A549 (cell line): ENCODE results near the gene ZC3H18. TPM values are rescaled to one million over a fixed set of nuclear protein-coding genes. Genes with fewer than 3 reads are reported as not detected.

ENCODE experiments used
- ATAC-seq, 2 experiments: fragments of 200-7000 bp in 1 of 2; fragments of >200 bp in 1 of 2; cut with Nextera tagmentation in 1 of 2; cut with Tn5 transposase in 1 of 2; 3 replicates each; pipeline versions ENCODE4 v1.8.0 to v1.9.1; 2018 to 2020; ENCODE audit warnings: mild to moderate bottlenecking in 1 of 2, moderate library complexity in 1 of 2
- CTCF ChIA-PET: fragments of 300-600 bp; sonication (Branson Sonifier 250); formaldehyde crosslinking; extraction: SDS; loops from one replicate; lab custom pipeline; 2021; ENCODE audit warnings: antibody characterized with exemption, inconsistent platforms; lab: Yijun Ruan, JAX
- POLR2A ChIA-PET: fragments of 350-600 bp; formaldehyde crosslinking; extraction: SDS; loops from one replicate; lab custom pipeline; 2021; ENCODE audit warnings: antibody characterized with exemption, inconsistent platforms; lab: Yijun Ruan, JAX
- DNase-seq, 2 experiments: peaks; one replicate each; pipeline versions ENCODE4 v3.0.0 to v3.0.0-alpha.2; 2011 to 2016; ENCODE audit warnings: low read depth in 1 of 2, low spot score in 1 of 2
- FAIRE-seq: peaks from 2 replicates; lab custom pipeline; 2011; peaks lifted over from hg19 to GRCh38; lab: Jason Lieb, UNC
- H3K27ac ChIP-seq, 2 experiments: fragments of >200 bp; sonication (Bioruptor Twin); formaldehyde crosslinking; 3 replicates each; pipeline ENCODE4 v1.5.1; 2016 to 2017
- H3K4me1 ChIP-seq: fragments of >200 bp; sonication (Bioruptor Twin); formaldehyde crosslinking; 3 replicates; pipeline ENCODE4 v1.6.1; 2016
- H3K4me2 ChIP-seq: fragments of >200 bp; sonication (Bioruptor Twin); formaldehyde crosslinking; 3 replicates; pipeline ENCODE4 v1.6.1; 2016
- H3K4me3 ChIP-seq: fragments of >200 bp; sonication (Bioruptor Twin); formaldehyde crosslinking; 3 replicates; pipeline ENCODE4 v1.5.1; 2016
- H3K9me3 ChIP-seq: fragments of >200 bp; sonication (Bioruptor Twin); formaldehyde crosslinking; 3 replicates; pipeline ENCODE4 v1.6.1; 2016
- CEBPB ChIP-seq, 2 experiments: fragments of >200 bp in 1 of 2; sonication (Bioruptor Twin) in 1 of 2; formaldehyde crosslinking in 1 of 2; IDR thresholded peaks; 2 replicates each; pipeline ENCODE4 v1.6.1; 2012 to 2016
- EHMT2 ChIP-seq: fragments of 200-600 bp; sonication (generic); IDR thresholded peaks from 2 replicates; pipeline ENCODE4 v1.6.1; 2016; ENCODE audit warnings: antibody characterized with exemption, low read depth, mild to moderate bottlenecking, moderate library complexity
- HDAC2 ChIP-seq: fragments of 200-600 bp; sonication (generic); IDR thresholded peaks from 2 replicates; pipeline ENCODE4 v1.6.1; 2016
- HOXB13 ChIP-seq: fragments of 250-450 bp; sonication (Bioruptor Pico); IDR thresholded peaks from 2 replicates; pipeline ENCODE4 v1.5.0; 2020; ENCODE audit warnings: low read depth, mild to moderate bottlenecking, moderate library complexity
- HOXB5 ChIP-seq: fragments of 250-450 bp; sonication (Bioruptor Pico); IDR thresholded peaks from 2 replicates; pipeline ENCODE4 v1.5.0; 2020; ENCODE audit warnings: mild to moderate bottlenecking, moderate library complexity
- JUNB ChIP-seq: fragments of >200 bp; sonication (Bioruptor Twin); formaldehyde crosslinking; IDR thresholded peaks from 2 replicates; pipeline ENCODE4 v1.6.1; 2016
- MAFK ChIP-seq: fragments of 450-650 bp; IDR thresholded peaks from 2 replicates; pipeline ENCODE4 v1.6.1; 2014; ENCODE audit not compliant: partially characterized antibody
- MAZ ChIP-seq: fragments of 150-350 bp; IDR thresholded peaks from 2 replicates; pipeline ENCODE4 v1.6.1; 2014; ENCODE audit warnings: antibody characterized with exemption, low read depth, low read length, borderline replicate concordance
- MYC ChIP-seq: IDR thresholded peaks from 2 replicates; pipeline ENCODE4 v1.6.1; 2012; ENCODE audit warnings: mild to moderate bottlenecking, inconsistent platforms, low read length, improper control_type of control experiment, borderline replicate concordance
- NPAS2 ChIP-seq: fragments of 250-450 bp; sonication (Bioruptor Pico); IDR thresholded peaks from 2 replicates; pipeline ENCODE4 v1.8.0; 2022; ENCODE audit warnings: mild to moderate bottlenecking, moderate library complexity, borderline replicate concordance
- PHF8 ChIP-seq: fragments of 200-600 bp; sonication (generic); IDR thresholded peaks from 2 replicates; pipeline ENCODE4 v1.6.1; 2016; ENCODE audit warnings: low read depth, mild to moderate bottlenecking, antibody characterized with exemption, moderate library complexity, borderline replicate concordance
- POLR2A ChIP-seq: IDR thresholded peaks from 2 replicates; pipeline ENCODE4 v1.6.1; 2012; ENCODE audit warnings: mild to moderate bottlenecking, low read length
- POLR2AphosphoS2 ChIP-seq: conservative IDR thresholded peaks from 2 replicates; pipeline ENCODE4 v1.6.1; 2012; ENCODE audit warnings: low read length, improper control_type of control experiment, inconsistent platforms
- SMC3 ChIP-seq: fragments of >200 bp; sonication (Bioruptor Twin); formaldehyde crosslinking; IDR thresholded peaks from 3 replicates; pipeline ENCODE4 v1.6.1; 2018; ENCODE audit warnings: inconsistent platforms
- WGBS: methylation state at CpG from one replicate; pipeline ENCODE4 v1.1.6; 2017; ENCODE audit errors: missing lambda C conversion rate; 5-methylcytosine and 5-hydroxymethylcytosine counted together
- polyA plus RNA-seq, 4 experiments: library from polyadenylated mRNA; depleted of rRNA in 3 of 4; stranded (reverse); fragments of >200 nt; fragmentation: RNase III in 1 of 4; extraction: RNeasy Plus Mini Kit Qiagen cat#74134 plus additional on column Dnase treatment in 1 of 4; gene quantifications; 2 replicates in 3 of 4; 3 replicates in 1 of 4; pipeline ENCODE4 v1.2.3, GENCODE V29; 2011 to 2017
- TF ChIP-seq, protein P1 (sequence below): fragments of >200 bp; sonication (Bioruptor Twin); formaldehyde crosslinking; IDR thresholded peaks from 3 replicates; pipeline ENCODE4 v1.6.1; 2016
- TF ChIP-seq, protein P2 (sequence below): fragments of 150-350 bp; IDR thresholded peaks from 2 replicates; pipeline ENCODE4 v1.6.1; 2014; ENCODE audit warnings: low read depth, mild to moderate bottlenecking, low read length
- TF ChIP-seq, protein P3 (sequence below): fragments of 250-450 bp; sonication (Bioruptor Pico); IDR thresholded peaks from 2 replicates; pipeline ENCODE4 v1.5.0; 2021; ENCODE audit warnings: mild to moderate bottlenecking, moderate library complexity, borderline replicate concordance
- TF ChIP-seq, protein P4 (sequence below): fragments of >200 bp; sonication (Bioruptor Twin); formaldehyde crosslinking; IDR thresholded peaks from 3 replicates; pipeline ENCODE4 v1.5.1; 2016
- TF ChIP-seq, protein P5 (sequence below): fragments of 450-650 bp; IDR thresholded peaks from 2 replicates; pipeline ENCODE4 v1.6.1; 2014; ENCODE audit warnings: antibody characterized with exemption
- TF ChIP-seq, protein P6 (sequence below): fragments of 200-600 bp; sonication (generic); IDR thresholded peaks from 2 replicates; pipeline ENCODE4 v1.6.1; 2016; ENCODE audit warnings: antibody characterized with exemption, mild to moderate bottlenecking, moderate library complexity

The ZC3H18 gene
- polyA plus RNA-seq, 2 of the 4 experiments (the other 2 are of a cell fraction), result 21.1 to 48.2 TPM

DNA sequence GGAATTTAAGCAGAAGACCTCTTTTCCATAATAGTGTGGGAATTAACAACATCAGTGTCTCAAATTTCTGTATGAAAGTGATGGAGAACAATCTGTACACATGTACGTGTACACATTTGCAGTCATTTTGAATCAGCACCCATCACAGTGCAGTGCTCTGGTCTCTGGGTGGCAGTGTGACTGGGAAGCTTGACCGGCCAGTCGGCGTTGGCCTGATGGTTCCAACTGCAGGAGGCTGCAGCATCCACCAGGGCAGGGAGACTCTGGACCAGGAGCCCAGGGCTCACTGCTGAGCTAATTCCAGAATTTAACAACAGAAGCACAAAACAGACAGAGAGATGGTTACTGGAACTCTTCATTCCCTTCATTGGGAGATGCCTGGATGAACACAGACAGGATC is 17.9 kb downstream of the ZC3H18 start:
- no peaks in the 10 kb centered on the region for H3K9me3 ChIP-seq
- H3K4me3 ChIP-seq, result no peak overlapping the region
- no peak overlapping the region for H3K4me2 ChIP-seq
- no peak for FAIRE-seq
- DNase-seq, result no peak
- 86% methylated on average over 4 of the region's 4 CpGs for WGBS
- no peak overlapping the region for H3K27ac ChIP-seq
- ATAC-seq, result peak; percentile 57 to 70; a peak in 5 of 6 replicates
- no peaks in the 10 kb centered on the region for H3K4me1 ChIP-seq
- ChIA-PET CTCF (interaction anchor here (0.8 kb wide), 1 partner anchor 15 kb away, joined by 3 read pairs; no protein-coding TSS in a partner anchor), POLR2A (no interaction called here)
- no peak for TF ChIP-seq CEBPB (IDR thresholded peaks at IDR 0.05)
- no peak for TF ChIP-seq EHMT2
- TF ChIP-seq, protein P1, sequence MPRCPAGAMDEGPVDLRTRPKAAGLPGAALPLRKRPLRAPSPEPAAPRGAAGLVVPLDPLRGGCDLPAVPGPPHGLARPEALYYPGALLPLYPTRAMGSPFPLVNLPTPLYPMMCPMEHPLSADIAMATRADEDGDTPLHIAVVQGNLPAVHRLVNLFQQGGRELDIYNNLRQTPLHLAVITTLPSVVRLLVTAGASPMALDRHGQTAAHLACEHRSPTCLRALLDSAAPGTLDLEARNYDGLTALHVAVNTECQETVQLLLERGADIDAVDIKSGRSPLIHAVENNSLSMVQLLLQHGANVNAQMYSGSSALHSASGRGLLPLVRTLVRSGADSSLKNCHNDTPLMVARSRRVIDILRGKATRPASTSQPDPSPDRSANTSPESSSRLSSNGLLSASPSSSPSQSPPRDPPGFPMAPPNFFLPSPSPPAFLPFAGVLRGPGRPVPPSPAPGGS, result no peak
- TF ChIP-seq, protein P2, sequence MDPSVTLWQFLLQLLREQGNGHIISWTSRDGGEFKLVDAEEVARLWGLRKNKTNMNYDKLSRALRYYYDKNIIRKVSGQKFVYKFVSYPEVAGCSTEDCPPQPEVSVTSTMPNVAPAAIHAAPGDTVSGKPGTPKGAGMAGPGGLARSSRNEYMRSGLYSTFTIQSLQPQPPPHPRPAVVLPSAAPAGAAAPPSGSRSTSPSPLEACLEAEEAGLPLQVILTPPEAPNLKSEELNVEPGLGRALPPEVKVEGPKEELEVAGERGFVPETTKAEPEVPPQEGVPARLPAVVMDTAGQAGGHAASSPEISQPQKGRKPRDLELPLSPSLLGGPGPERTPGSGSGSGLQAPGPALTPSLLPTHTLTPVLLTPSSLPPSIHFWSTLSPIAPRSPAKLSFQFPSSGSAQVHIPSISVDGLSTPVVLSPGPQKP, result no peak
- TF ChIP-seq HOXB13 (CRISPR knock-in tag), result no peak
- TF ChIP-seq NPAS2 (CRISPR knock-in tag), result no peak
- no peak for TF ChIP-seq MAFK
- no peak for TF ChIP-seq SMC3
- TF ChIP-seq, protein P3, sequence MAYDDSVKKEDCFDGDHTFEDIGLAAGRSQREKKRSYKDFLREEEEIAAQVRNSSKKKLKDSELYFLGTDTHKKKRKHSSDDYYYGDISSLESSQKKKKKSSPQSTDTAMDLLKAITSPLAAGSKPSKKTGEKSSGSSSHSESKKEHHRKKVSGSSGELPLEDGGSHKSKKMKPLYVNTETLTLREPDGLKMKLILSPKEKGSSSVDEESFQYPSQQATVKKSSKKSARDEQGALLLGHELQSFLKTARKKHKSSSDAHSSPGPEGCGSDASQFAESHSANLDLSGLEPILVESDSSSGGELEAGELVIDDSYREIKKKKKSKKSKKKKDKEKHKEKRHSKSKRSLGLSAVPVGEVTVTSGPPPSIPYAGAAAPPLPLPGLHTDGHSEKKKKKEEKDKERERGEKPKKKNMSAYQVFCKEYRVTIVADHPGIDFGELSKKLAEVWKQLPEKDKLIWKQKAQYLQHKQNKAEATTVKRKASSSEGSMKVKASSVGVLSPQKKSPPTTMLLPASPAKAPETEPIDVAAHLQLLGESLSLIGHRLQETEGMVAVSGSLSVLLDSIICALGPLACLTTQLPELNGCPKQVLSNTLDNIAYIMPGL, result no peak
- no peak for TF ChIP-seq MAZ
- no peak for TF ChIP-seq HDAC2

DNA sequence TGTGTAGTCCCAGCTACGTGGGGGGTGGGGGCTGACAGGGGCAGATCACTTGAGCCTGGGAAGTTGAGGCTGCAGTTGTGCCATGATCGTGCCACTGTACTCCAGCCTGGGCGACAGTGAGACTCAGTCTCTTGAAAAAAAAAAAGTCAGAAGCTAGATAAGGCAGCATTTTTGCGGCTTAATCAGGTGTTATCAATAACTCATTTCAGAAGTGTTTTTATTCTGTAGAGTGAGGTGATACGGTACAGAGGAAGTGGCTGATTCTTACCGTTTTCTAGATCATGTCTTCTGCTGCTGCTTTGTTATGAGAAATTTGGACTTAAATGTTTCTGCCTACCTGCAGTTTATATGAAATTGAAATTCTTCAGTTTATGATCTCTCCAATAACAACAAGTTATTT is 18.6 kb downstream of the ZC3H18 start:
- TF ChIP-seq HOXB5 (CRISPR knock-in tag) (no peak), POLR2A (no peak), PHF8 (no peak)
- TF ChIP-seq, protein P4, sequence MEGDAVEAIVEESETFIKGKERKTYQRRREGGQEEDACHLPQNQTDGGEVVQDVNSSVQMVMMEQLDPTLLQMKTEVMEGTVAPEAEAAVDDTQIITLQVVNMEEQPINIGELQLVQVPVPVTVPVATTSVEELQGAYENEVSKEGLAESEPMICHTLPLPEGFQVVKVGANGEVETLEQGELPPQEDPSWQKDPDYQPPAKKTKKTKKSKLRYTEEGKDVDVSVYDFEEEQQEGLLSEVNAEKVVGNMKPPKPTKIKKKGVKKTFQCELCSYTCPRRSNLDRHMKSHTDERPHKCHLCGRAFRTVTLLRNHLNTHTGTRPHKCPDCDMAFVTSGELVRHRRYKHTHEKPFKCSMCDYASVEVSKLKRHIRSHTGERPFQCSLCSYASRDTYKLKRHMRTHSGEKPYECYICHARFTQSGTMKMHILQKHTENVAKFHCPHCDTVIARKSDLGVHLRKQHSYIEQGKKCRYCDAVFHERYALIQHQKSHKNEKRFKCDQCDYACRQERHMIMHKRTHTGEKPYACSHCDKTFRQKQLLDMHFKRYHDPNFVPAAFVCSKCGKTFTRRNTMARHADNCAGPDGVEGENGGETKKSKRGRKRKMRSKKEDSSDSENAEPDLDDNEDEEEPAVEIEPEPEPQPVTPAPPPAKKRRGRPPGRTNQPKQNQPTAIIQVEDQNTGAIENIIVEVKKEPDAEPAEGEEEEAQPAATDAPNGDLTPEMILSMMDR, result no peak
- Histone ChIP-seq H3K4me3 (no peak overlapping the region), H3K4me1 (no peaks in the 10 kb centered on the region), H3K4me2 (no peak overlapping the region), H3K27ac (no peak overlapping the region), H3K9me3 (no peaks in the 10 kb centered on the region)
- WGBS, result 95% methylated on average over 6 of the region's 6 CpGs
- ChIA-PET POLR2A (no interaction called here), CTCF (interaction anchor here (1.0 to 1.6 kb wide), 2 partner anchors 28 to 45 kb away, joined by 3 to 4 read pairs; no protein-coding TSS in a partner anchor)
- DNase-seq (no peak), ATAC-seq (no peak), FAIRE-seq (no peak)

DNA sequence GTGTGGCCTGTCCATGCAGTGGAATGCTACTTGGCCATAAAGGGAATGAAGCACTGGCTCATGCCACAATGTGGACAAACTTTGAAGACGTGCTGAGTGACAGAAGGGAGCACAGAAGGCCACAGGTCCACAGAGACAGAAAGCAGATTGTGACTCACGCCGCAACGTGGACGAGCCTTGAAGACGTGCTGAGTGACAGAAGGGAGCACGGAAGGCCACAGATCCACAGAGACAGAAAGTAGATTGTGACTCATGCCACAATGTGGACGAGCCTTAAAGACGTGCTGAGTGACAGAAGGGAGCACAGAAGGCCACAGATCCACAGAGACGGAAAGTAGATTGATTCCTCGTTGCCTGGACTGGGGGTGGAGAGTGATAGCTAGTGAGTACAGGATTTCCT is 19.2 kb downstream of the ZC3H18 start:
- DNase-seq (no peak), FAIRE-seq (no peak), ATAC-seq (no peak)
- Histone ChIP-seq H3K9me3 (no peaks in the 10 kb centered on the region), H3K4me2 (no peak overlapping the region), H3K4me3 (no peak overlapping the region), H3K4me1 (no peaks in the 10 kb centered on the region), H3K27ac (no peak overlapping the region)
- POLR2A ChIA-PET, result no interaction called here
- CTCF ChIA-PET, result interaction anchor here (1.0 to 1.6 kb wide), 3 partner anchors 29 to 44 kb away, joined by 3 to 4 read pairs (median 3); no protein-coding TSS in a partner anchor
- WGBS, result 93% methylated on average over 11 of the region's 11 CpGs
- TF ChIP-seq POLR2AphosphoS2, result no peak
- TF ChIP-seq, protein P5, sequence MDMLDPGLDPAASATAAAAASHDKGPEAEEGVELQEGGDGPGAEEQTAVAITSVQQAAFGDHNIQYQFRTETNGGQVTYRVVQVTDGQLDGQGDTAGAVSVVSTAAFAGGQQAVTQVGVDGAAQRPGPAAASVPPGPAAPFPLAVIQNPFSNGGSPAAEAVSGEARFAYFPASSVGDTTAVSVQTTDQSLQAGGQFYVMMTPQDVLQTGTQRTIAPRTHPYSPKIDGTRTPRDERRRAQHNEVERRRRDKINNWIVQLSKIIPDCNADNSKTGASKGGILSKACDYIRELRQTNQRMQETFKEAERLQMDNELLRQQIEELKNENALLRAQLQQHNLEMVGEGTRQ, result no peak
- TF ChIP-seq, protein P4, result no peak
- no peak for TF ChIP-seq JUNB
- TF ChIP-seq, protein P6, sequence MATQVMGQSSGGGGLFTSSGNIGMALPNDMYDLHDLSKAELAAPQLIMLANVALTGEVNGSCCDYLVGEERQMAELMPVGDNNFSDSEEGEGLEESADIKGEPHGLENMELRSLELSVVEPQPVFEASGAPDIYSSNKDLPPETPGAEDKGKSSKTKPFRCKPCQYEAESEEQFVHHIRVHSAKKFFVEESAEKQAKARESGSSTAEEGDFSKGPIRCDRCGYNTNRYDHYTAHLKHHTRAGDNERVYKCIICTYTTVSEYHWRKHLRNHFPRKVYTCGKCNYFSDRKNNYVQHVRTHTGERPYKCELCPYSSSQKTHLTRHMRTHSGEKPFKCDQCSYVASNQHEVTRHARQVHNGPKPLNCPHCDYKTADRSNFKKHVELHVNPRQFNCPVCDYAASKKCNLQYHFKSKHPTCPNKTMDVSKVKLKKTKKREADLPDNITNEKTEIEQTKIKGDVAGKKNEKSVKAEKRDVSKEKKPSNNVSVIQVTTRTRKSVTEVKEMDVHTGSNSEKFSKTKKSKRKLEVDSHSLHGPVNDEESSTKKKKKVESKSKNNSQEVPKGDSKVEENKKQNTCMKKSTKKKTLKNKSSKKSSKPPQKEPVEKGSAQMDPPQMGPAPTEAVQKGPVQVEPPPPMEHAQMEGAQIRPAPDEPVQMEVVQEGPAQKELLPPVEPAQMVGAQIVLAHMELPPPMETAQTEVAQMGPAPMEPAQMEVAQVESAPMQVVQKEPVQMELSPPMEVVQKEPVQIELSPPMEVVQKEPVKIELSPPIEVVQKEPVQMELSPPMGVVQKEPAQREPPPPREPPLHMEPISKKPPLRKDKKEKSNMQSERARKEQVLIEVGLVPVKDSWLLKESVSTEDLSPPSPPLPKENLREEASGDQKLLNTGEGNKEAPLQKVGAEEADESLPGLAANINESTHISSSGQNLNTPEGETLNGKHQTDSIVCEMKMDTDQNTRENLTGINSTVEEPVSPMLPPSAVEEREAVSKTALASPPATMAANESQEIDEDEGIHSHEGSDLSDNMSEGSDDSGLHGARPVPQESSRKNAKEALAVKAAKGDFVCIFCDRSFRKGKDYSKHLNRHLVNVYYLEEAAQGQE, result no peak
- no peak for TF ChIP-seq EHMT2
- no peak for TF ChIP-seq MYC
- TF ChIP-seq POLR2A, result no peak
